Heart right ventricle (tissue), 16 donors: ENCODE data around the gene TPTE. TPM values are rescaled to one million over a fixed set of nuclear protein-coding genes. Genes with fewer than 3 reads are reported as not detected.
"Not testable (repeated sequence)": the region's sequence is repeated elsewhere in the genome, so short reads cannot be mapped to it uniquely, and the experiment has no call there.

Experiments used
- ATAC-seq, 8 donors: fragments of 200-7000 bp; cut with Tn5 transposase; one replicate each; pipeline ENCODE4 v1.9.1; 2020; ENCODE audit warnings: mild to moderate bottlenecking in 8 of 8, moderate library complexity in 8 of 8, moderate number of reproducible peaks in 1 of 8
- DNase-seq, 2 donors: peaks; one replicate each; pipeline ENCODE4 v3.0.0-alpha.2; 2020
- H3K27ac ChIP-seq, 10 donors: fragments of 200-600 bp; sonication (generic) in 2 of 10; one replicate each; pipeline versions ENCODE4 v1.5.0 to v1.8.0; 2020 to 2022; ENCODE audit warnings: mild to moderate bottlenecking in 3 of 10
- H3K27me3 ChIP-seq, 7 donors: fragments of 200-600 bp; one replicate each; pipeline ENCODE4 v1.8.0; 2021 to 2022; ENCODE audit warnings: mild to moderate bottlenecking in 2 of 7
- H3K36me3 ChIP-seq, 9 donors: fragments of 200-600 bp; sonication (generic) in 1 of 9; one replicate each; pipeline versions ENCODE4 v1.5.0 to v1.8.0; 2020 to 2022; ENCODE audit warnings: mild to moderate bottlenecking in 2 of 9
- H3K4me1 ChIP-seq, 9 donors: fragments of 200-600 bp; sonication (generic) in 1 of 9; one replicate each; pipeline versions ENCODE4 v1.5.0 to v1.8.0; 2020 to 2022; ENCODE audit warnings: mild to moderate bottlenecking in 4 of 9
- H3K4me3 ChIP-seq, 10 donors: fragments of 200-600 bp; sonication (generic) in 2 of 10; one replicate each; pipeline versions ENCODE4 v1.5.0 to v1.8.0; 2020 to 2022; ENCODE audit warnings: mild to moderate bottlenecking in 7 of 10, moderate library complexity in 2 of 10
- H3K9me3 ChIP-seq, 11 donors: fragments of 200-600 bp in 10 of 11; sonication (generic) in 2 of 11; one replicate each; pipeline versions ENCODE4 v1.5.0 to v1.8.0; 2013 to 2022; ENCODE audit warnings: mild to moderate bottlenecking in 2 of 11, control low read depth in 1 of 11, moderate library complexity in 1 of 11
- WGBS, 2 donors: extraction: QIAGEN DNeasy Blood & Tissue Kit; methylation state at CpG; one replicate each; pipeline ENCODE4 v1.1.7; 2013; ENCODE audit warnings: inconsistent platforms in 1 of 2; 5-methylcytosine and 5-hydroxymethylcytosine counted together
- intact Hi-C, 10 donors: fragments of 100-400 bp; cut with DNase I; formaldehyde crosslinking; loops; one replicate each; pipeline versions ENCODE4 v1.11.1 to v1.14.2; 2022
- polyA plus RNA-seq, 2 donors: library from polyadenylated mRNA; stranded (reverse); fragments of 200-250 nt; gene quantifications; one replicate each; pipeline ENCODE4 v1.2.3, GENCODE V29; 2013
- total RNA-seq, 10 donors: library from RNA; stranded (reverse); fragmentation: NEBNext Ultra II Directional in 3 of 10; extraction: Animal tissue kit (Norgen Biotek cat#: 25700) in 3 of 10; gene quantifications; one replicate each; pipeline versions ENCODE4 v1.2.1 to v1.2.4, GENCODE V29; 2021 to 2023
- TF ChIP-seq, protein P1 (sequence below), 9 donors: fragments of 200-600 bp; sonication (generic) in 2 of 9; IDR thresholded peaks; one replicate each; pipeline versions ENCODE4 v1.5.0 to v1.8.0; 2021 to 2022; ENCODE audit warnings: antibody characterized with exemption in 9 of 9, mild to moderate bottlenecking in 5 of 9, moderate library complexity in 1 of 9
- donor health status: Arrhythmogenic right ventricular cardiomyopathy.
- donor health status: ischemic (EF 13 %, LVEDD 7.1; RV severe dilation, severe dysfunction).
- donor health status: healthy with polysubstance abuse.
- donor health status: DM: no; HTN: yes; CAD: no.
- donor health status: DM: no; HTN: no; CAD: no.
- donor health status: ischemic (EF 25% LVEDD 6.9; RV normal size, moderate dysfunction).
- donor health status: ischemic (EF 25% LVEDD 5.7; RV mildly dilated, moderate dysfunction).
- donor health status: healthy.
- donor health status: DM: yes; HTN: yes; CAD: no.
- donor health status: Ischemic cardiomyopathy.
- donor health status: ischemic (EF 35%, LVEDD 5.7; RV mildly dilated, moderate dysfunction).
- donor health status: nonischemic (EF 11% LVEDD 7.7; RV severe dilation, severe dysfunction).
- donor health status: DM: yes; HTN: yes; CAD: no.
- donor health status: PGD.
- donor health status: ischemic (EF 29% LVEDD 5.4; RV normal size, mild dysfunction).
- donor health status: nonischemic (EF 23%, LVEDD 6.1; RV moderate dilation, normal function).

The TPTE gene
- total and polyA plus RNA-seq, 12 donors, result not detected

DNA sequence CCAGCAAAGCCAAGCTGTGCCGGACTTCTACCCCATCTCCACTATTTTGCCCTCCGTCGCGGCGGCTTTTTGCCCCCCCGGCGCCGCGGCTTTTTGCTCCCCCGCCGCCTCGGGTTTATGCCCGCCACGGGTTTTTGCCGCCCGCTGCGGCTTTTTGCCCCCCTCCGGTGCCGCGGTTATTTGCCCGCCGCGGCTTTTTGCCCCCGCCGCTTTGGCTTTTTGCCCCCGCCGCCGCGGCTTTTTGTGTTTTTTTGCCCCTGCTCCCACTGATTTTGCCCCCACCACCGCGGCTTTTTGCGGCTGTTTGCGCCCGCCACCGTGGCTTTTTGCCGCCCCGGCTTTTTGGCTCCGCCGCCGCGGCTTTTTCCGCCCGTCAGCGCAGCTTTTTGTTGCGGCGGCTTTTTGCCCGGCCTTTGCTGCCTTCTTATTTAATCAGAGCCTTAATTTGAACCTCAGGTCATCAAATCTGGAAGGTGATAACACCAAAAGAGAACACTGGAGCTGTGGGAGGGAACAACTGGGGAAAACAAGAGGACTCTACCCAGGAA lies 106.0 kb downstream of the TPTE start:
- intact Hi-C loops, result no loop called here
- ATAC-seq, result no peak
- WGBS, 2 donors, result 56% methylated on average over 47 of the region's 47 CpGs

DNA sequence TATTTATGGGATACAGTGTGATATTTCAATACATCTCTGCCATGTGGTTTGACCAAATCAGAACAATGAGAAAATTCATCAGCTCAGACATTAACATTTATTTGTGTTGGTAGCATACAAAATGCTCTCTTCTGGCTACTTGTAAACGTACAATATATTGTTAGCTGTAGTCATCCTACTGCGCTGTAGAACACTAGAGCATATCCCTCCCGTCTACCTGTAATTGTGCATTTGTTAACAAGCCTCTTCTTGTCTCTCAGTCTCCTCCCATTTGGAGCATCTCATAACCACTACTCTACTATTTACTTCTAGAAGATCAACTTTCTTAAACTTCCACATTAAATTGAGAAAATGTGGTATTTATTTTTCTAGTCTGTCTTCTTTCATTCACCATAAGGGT lies 107.9 kb downstream of the TPTE start:
- H3K27ac ChIP-seq, H3K4me1 ChIP-seq, DNase-seq, H3K36me3 ChIP-seq, H3K4me3 ChIP-seq, H3K27me3 ChIP-seq, ATAC-seq, intact Hi-C loops: not testable (repeated sequence)
- peaks cover 0 to 78% (median 13%) of the 10 kb centered on the region in 11 donors for H3K9me3 ChIP-seq
- 62 to 66% methylated on average over 3 of the region's 3 CpGs for WGBS, 2 donors

More for the DNA sequence above, 106.0 kb downstream of the TPTE start:
- H3K27ac ChIP-seq, result no peak overlapping the region
- H3K4me1 ChIP-seq, result no peaks in the 10 kb centered on the region
- no peak for DNase-seq
- TF ChIP-seq, protein P1, sequence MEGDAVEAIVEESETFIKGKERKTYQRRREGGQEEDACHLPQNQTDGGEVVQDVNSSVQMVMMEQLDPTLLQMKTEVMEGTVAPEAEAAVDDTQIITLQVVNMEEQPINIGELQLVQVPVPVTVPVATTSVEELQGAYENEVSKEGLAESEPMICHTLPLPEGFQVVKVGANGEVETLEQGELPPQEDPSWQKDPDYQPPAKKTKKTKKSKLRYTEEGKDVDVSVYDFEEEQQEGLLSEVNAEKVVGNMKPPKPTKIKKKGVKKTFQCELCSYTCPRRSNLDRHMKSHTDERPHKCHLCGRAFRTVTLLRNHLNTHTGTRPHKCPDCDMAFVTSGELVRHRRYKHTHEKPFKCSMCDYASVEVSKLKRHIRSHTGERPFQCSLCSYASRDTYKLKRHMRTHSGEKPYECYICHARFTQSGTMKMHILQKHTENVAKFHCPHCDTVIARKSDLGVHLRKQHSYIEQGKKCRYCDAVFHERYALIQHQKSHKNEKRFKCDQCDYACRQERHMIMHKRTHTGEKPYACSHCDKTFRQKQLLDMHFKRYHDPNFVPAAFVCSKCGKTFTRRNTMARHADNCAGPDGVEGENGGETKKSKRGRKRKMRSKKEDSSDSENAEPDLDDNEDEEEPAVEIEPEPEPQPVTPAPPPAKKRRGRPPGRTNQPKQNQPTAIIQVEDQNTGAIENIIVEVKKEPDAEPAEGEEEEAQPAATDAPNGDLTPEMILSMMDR (IDR thresholded peaks at IDR 0.05), result no peak
- H3K27me3 ChIP-seq, result peaks cover 0 to 10% (median 0%) of the 10 kb centered on the region in 7 donors
- H3K4me3 ChIP-seq, result no peak overlapping the region
- H3K9me3 ChIP-seq, result peaks cover 0 to 79% (median 13%) of the 10 kb centered on the region in 11 donors
- H3K36me3 ChIP-seq, result no peaks in the 10 kb centered on the region

- not testable (repeated sequence) for ATAC-seq, H3K36me3 ChIP-seq, H3K4me1 ChIP-seq, H3K4me3 ChIP-seq, H3K27me3 ChIP-seq, H3K27ac ChIP-seq, DNase-seq
- intact Hi-C loops, result loop anchor here in 1 of 10 donors (10.0 kb wide), 1 partner anchor 64 kb away; no protein-coding TSS in a partner anchor
- peaks cover 0 to 84% (median 18%) of the 10 kb centered on the region in 11 donors for H3K9me3 ChIP-seq
- 54 to 66% methylated on average over 6 of the region's 6 CpGs for WGBS, 2 donors
Observed at GRCh38 chr21:10630829-10631228, 109.4 kb downstream of the TPTE start.

DNA sequence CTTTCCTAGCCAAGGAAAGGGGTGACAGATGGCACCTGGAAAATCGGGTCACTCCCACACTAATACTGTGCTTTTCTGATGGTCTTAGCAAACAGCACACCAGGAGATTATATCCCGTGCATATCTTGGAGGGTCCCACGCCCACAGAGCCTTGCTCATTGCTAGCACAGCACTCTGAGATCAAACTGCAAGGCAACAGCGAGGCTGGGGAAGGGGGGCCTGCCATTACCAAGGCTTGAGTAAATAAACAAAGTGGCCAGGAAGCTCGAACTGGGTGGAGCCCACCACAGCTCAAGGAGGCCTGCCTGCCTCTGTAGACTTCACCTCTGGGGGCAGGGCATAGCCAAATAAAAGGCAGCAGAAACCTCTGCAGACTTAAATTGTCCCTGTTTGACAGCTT lies 109.9 kb downstream of the TPTE start:
- ATAC-seq, H3K4me3 ChIP-seq, H3K27me3 ChIP-seq, H3K27ac ChIP-seq, H3K36me3 ChIP-seq, DNase-seq, H3K4me1 ChIP-seq: not testable (repeated sequence)
- peaks cover 0 to 85% (median 22%) of the 10 kb centered on the region in 11 donors for H3K9me3 ChIP-seq
- 51 to 53% methylated on average over 5 of the region's 5 CpGs for WGBS, 2 donors
- intact Hi-C loops, result loop anchor here in 1 of 10 donors (10.0 kb wide), 1 partner anchor 63 kb away; no protein-coding TSS in a partner anchor

- peaks cover 0 to 86% (median 17%) of the 10 kb centered on the region in 11 donors for H3K9me3 ChIP-seq
- not testable (repeated sequence) for DNase-seq, H3K4me3 ChIP-seq, H3K27ac ChIP-seq, H3K36me3 ChIP-seq, H3K27me3 ChIP-seq, ATAC-seq, H3K4me1 ChIP-seq
- intact Hi-C loops, result loop anchor here in 1 of 10 donors (10.0 kb wide), 1 partner anchor 57 kb away; no protein-coding TSS in a partner anchor
- WGBS, 2 donors, result 54 to 58% methylated on average over 9 of the region's 9 CpGs
Observed at GRCh38 chr21:10638144-10638543, 116.8 kb downstream of the TPTE start.

DNA sequence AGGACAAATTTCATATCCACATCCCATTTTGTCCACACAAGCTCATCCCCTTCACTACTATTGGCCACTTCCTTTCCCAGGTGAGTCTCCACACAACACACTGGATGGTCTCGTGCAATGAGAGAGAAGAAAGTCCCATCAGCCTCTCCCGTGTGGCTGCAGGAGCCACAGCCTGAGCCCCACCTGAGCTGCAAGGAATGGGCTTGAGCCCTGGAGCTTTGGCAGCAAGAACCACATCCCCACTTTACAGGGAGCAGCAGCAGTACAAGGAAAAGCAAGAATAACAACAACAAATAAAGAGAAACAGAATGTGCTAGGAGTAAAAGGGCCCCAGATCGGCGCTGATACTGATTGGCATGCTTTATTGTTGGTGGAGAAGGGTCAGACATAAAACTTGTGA lies 117.7 kb downstream of the TPTE start:
- TF ChIP-seq, protein P1 (IDR thresholded peaks at IDR 0.05), result no peak
- Histone ChIP-seq H3K9me3 (peaks cover 0 to 89% (median 17%) of the 10 kb centered on the region in 11 donors), H3K27ac (no peak overlapping the region), H3K4me1 (no peaks in the 10 kb centered on the region), H3K36me3 (no peaks in the 10 kb centered on the region), H3K4me3 (no peak overlapping the region), H3K27me3 (no peaks in the 10 kb centered on the region)
- WGBS, 2 donors, result 52 to 65% methylated on average over 4 of the region's 4 CpGs
- intact Hi-C loops, result loop anchor here in 1 of 10 donors (10.0 kb wide), 1 partner anchor 56 kb away; no protein-coding TSS in a partner anchor
- DNase-seq, result no peak
- ATAC-seq, result no peak

DNA sequence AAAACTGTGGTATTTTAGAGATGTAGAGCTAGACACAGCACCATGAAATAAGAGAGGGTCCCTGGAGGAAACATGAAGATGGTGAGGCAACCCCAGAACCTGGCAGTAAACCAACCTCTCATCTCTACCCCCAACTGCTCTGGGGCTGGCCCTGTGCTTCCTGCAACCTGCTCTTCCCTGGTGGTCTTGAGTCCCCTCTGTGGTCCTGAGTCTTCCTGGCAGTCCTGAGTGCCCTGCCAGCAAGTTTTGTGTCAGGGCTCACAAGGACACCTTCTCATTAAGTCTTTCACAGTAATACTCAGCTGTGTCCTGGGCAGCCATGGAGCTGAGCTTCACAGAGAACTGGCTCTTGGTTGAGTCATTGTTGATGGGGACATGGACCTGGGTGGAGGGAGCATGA lies 118.4 kb downstream of the TPTE start:
- H3K9me3 ChIP-seq, result peaks cover 0 to 89% (median 14%) of the 10 kb centered on the region in 11 donors
- DNase-seq, H3K27me3 ChIP-seq, H3K36me3 ChIP-seq, H3K4me1 ChIP-seq, H3K27ac ChIP-seq, H3K4me3 ChIP-seq: not testable (repeated sequence)
- intact Hi-C loops, result loop anchor here in 1 of 10 donors (10.0 kb wide), 1 partner anchor 55 kb away; no protein-coding TSS in a partner anchor
- peak in 1 of 8 donors; percentile 17 for ATAC-seq
